Mammary epithelial cell (primary cell): ENCODE measurements around the gene SMIM13.

ENCODE experiments used
- CTCF ChIP-seq, 2 donors: IDR thresholded peaks in 1 of 2; conservative IDR thresholded peaks in 1 of 2; 2 replicates each; pipeline ENCODE4 v1.5.1; 2011 to 2012; ENCODE audit warnings: inconsistent platforms in 2 of 2, low read length in 2 of 2, mild to moderate bottlenecking in 2 of 2, control low read depth in 1 of 2, low read depth in 1 of 2; ENCODE audit not compliant: insufficient read depth in 1 of 2; ENCODE audit errors: extremely low read depth in 1 of 2
- EZH2 ChIP-seq: IDR thresholded peaks from 2 replicates; pipeline ENCODE4 v1.6.1; 2012; ENCODE audit warnings: low read length, inconsistent platforms, borderline replicate concordance

- TF ChIP-seq CTCF (conservative IDR thresholded peaks at IDR 0.05 in 1 of 2, IDR thresholded peaks at IDR 0.05 in 1 of 2; ENCODE audit: extremely low read depth in 1 of 2, insufficient read depth in 1 of 2, low read depth in 1 of 2, low read length in 2 of 2) (no peak), EZH2 (no peak)
Observed at GRCh38 chr6:11162262-11162661, 68.6 kb downstream of the SMIM13 start.
